ENCODE data around the gene ATP8A2.
A peak's percentile ranks its signal among the peaks of the same experiment; 100 is the strongest.
"Not testable (repeated sequence)": the region's sequence is repeated elsewhere in the genome, so short reads cannot be mapped to it uniquely, and the experiment has no call there.

ATP8A2 gene

DNA sequence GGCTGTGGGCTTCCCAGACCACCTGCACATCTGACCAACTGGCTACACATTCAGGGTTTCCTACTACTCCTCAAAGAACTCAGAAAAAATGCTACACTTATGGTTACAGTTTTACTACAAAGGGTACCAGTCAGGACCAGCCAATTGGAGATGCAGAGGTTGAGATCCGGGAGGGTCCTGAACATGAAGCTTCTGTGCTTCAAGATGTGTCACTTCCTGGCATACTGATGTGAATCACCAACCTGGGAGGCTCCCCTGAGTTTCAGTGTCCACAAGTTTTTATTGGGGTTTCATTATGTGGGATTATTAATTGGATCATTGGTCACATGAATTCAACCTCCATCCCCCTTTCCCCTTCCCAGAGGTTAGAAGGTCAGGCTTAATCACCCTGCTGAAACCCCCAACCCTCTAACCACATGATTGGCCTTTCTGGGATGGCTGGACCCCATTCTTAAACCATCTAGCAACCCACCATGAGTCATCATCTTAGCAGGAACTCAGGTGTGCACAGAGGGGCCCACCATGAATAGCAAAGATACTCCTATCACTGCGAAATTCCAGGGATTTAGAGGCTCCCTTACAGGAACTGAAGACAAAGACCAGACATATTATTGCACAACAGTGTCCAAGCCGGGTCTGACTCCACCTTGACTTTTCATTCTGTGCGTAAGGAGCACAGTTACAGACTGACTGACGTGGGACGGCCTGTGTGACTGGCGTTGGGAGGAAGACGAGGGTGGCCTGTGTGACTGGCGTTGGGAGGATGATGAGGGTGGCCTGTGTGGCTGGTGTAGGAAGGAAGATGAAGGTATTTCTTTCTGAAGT is 90.7 kb downstream of the ATP8A2 start:
- no peak for DNase-seq (ENCODE audit: low spot score)
- no peak for FAIRE-seq

DNA sequence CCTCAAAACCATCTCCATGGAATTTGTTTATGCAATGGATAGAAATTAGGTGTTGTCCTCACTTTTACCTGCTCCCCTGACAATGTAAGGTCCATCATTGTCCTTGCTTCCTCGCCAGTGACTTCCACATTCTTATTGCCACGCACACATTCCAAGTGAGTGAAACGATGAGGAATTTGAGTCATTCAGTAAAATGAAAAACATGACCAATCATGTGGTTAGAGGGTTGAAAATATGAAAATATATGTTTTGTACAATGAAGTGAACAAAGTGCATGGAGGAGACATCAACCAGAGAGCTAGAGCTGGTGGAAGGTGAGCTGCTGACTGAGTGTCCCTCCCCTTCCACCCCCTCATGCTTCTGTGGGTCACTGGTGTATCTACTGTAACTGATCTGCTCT is 91.7 kb downstream of the ATP8A2 start:
- DNase-seq (ENCODE audit: low spot score): no peak
- no peak for FAIRE-seq

DNA sequence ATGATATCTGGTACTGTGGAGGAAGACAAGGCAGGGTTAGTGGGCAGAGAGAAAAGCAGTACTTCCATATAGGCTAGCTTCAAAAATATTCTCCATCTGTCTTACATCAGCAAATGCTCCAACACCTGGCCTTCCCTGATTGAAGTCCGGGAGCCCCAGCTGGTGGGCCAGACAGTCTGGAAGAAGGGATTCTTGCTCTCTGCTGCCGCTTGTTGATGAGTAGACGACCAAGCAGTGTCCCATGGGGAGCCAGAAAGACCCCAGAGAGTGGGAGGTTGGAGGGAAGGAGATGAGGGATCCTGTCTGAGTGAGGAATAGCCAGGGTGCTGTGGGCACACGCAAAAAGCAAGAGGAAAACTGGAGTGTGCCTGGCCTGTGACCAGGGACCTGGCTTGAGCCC is 95.1 kb downstream of the ATP8A2 start:
- FAIRE-seq (no peak), DNase-seq (ENCODE audit: low spot score) (no peak)

DNA sequence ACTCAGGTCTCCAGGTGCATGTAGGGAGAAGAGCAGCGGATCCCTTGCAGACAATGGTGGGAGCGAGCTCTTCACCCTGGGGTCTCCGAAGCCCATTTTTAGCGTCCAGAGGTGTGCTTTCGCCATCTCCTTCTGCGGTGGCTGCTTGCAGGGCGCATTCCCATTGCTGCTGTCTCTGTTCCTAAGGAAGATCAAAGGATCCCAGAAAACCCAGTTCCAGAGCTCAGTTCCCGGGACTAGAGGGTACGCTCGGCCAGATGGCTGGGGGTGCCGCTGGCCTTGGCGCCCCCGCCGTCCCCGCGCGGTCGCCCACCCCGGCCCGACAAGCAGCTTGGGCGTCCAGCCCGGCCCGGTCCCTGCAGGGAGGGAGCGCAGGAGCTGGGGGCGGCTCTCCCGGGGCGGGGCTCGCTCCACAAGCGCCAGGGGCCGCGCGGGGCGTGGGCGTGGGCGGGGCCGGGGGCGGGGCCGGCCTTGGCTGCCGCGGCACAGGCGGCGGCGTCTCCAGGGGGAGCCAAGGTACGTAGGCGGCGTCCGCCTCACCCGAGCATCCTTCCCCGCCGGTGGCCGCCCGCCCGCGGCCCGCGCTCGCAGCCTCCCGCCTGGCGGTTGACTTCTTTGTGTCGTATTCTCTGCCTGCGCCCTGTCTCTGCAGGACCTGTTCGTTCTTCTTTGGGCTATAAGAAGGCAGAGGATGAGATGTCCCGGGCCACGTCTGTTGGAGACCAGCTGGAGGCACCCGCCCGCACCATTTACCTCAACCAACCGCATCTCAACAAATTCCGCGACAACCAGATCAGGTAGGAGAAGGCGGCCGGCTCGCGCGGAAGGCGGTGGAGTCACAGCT is 96.8 kb downstream of the ATP8A2 start:
- DNase-seq (ENCODE audit: low spot score) (peak; percentile 89), FAIRE-seq (no peak)

DNA sequence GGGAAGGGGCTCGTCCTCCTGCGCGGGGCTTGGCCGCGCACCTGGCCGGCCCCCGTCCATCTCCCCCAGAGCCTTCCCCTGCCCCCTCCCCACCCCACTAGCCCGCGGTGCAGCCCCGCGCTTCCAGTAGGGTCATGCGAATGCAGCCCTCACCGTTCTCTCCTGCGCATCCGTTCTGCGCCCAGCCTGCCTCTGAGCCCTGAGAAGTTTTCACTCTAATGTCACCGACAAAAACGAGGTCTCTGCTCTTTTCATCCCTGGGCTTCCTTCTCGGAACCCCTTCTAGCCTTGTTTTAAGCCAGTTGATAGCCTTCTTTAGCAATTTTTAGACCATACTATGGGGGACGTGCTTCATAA is 97.4 kb downstream of the ATP8A2 start:
- DNase-seq (ENCODE audit: low spot score) (no peak), FAIRE-seq (no peak)

DNA sequence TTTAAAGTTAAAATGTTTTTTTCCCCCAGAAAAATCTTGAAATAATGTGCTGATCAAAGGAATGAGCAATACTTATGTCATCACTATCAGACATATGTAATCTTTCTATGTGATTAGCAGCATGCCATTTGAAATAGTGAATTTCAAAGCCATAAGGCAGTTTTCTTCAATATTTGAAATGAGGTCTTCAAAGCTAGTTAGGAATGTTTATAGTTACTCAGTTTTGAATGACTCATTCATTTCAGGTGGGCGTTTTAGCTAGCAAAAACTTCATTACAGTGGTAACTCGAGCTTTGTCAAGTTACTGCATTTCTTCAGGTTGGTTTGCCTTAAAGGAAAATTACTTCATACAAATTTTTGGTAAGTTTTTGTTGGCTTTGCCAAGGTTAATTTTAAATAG is 102.1 kb downstream of the ATP8A2 start:
- no peak for FAIRE-seq
- no peak for DNase-seq (ENCODE audit: low spot score)

DNA sequence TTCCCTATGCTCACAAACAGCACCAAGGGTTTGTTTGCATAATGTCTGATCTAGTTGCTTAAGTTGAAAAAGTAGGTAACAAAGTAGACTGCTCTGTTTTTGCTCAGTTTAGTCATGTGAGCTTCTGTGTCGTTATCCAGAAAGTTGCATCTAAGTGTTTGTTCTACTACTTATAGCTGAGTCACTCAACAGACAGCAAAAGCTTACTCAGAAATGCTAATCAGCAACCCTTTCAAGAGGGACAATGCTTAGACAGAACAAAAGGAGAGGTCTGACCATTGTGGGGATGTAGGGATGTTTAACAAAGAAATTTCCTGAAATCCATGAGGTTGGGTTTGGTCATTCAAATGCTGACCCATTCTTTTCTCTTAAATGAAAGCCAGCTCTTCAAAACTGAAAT is 106.4 kb downstream of the ATP8A2 start:
- FAIRE-seq (no peak), DNase-seq (ENCODE audit: low spot score) (no peak)

DNA sequence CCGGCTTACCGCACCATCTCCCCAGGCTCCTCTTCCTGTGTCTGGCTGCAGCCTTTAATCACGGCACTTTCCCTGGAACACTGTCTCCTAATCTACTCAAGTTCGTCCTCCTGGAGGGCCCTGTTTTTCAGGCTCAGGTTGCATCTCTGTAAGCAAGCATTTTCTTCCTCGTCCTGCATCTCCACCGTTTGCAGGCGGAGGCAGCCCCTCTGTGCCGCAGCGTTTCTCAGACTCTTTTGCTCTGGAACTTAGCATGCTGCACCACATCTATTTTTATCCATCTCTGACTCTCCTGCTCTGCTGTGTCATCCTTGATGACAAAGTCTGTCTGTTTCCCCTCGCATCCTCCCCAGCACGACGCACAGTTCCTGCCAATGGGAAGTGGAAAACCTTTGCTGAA is 117.5 kb downstream of the ATP8A2 start:
- no peak for FAIRE-seq
- DNase-seq (ENCODE audit: low spot score): no peak

DNA sequence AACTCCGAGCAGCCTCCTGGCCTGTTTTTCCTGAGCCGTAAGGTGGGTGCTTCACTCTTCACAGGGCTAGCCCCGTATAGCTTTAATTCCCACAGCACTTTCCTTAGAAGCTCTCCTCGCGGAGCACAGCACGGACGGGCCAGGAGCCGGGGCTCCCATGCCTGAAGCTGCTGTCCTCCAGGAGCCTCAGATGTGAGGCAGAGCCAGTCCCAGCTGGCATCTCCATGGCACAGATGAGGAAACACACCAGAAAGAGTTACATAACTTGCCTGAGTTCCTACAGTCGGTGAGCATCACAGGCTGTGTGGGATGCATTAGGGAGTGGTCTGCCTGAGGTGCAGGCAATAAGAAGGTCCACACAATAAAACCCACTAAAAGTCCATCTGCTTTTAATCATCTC is 118.5 kb downstream of the ATP8A2 start:
- FAIRE-seq (no peak), DNase-seq (ENCODE audit: low spot score) (no peak)

DNA sequence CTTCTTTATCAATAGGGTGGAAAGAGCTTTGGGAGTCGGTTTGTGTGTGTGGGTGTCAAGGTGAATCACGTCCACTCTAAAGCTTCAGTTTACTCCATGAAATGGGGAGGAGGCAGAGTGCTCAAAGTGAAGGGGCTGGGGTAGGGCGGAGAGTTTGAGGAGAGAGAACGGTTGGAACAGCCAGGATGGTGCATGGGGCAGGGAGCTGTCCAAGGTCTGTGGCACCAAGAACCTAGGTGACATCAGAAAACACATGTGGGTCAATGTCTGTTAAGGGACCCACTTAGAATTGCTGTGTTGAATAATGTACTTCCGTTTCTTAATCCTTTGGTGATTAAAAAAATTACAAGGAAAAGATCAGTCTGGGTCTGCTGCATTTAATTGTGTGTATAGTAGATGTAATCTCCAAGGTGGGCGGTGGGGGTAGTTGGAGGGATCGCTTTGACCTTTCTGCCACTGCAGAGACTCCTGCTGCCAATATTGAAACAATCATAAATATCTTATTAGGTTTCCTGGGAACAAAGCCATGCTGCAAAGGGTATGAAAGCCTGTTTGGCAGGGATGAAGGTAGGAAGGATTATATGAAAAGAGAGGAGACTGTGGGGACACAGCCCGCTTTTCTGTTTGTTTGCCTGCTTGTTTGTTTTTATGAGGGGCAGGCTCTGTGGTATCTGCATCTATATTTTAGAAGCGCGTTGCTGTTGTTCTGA is 122.3 kb downstream of the ATP8A2 start:
- no peak for FAIRE-seq
- DNase-seq (ENCODE audit: low spot score): no peak

DNA sequence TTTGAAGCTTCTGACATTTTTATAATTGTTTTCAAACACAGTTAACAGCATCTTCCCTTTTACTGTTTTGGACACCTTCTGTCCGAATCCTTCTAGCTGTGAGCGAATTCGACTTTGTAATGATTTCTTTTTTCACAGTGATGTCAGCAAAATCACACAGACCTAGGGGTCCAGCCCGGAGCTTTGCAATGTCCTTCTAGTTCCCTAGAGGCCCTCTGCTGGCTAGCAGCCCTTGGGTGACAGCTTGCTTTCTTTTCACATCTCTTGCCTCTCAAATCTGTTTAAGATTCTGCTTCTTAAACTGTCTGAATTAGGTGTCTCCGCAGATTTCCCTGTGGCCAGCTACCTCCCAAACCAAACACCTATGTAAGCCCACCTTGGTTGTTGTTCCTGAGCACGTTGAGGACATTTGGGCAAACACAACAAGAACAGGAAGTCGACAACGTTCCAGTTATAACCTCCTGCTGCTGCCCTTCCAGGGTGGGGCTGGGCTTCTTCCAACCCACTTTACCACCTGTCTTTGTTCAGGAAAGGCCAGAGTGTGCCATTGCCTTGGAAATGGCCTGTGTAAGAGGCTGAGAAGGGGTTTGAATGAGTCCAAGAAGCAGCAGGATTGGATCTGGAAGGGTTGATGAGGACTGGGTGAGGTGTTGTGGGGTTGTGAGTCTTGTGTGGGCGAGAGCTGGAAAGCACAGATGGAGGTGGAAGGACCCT is 123.1 kb downstream of the ATP8A2 start:
- FAIRE-seq (no peak), DNase-seq (ENCODE audit: low spot score) (no peak)

DNA sequence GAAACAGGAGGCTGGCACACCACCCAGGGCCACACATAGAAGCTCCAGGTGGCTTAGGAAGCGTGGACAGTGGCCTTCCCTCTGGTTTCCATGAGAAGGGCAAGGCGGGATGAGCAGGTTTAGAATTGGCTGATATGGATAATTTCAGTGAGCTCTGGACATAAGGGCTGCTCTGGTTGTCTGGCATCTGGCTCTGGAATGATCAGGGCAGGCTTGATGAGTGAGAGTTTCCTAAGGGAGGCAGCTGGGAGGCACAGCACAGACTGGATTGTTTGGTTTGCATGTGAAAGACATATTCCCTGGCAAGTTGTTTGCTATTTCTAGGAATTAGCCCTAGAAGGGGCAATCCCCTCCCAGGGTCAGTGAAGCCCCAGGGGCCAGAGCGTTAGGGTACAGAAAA is 129.5 kb downstream of the ATP8A2 start:
- no peak for FAIRE-seq
- DNase-seq (ENCODE audit: low spot score): no peak

DNA sequence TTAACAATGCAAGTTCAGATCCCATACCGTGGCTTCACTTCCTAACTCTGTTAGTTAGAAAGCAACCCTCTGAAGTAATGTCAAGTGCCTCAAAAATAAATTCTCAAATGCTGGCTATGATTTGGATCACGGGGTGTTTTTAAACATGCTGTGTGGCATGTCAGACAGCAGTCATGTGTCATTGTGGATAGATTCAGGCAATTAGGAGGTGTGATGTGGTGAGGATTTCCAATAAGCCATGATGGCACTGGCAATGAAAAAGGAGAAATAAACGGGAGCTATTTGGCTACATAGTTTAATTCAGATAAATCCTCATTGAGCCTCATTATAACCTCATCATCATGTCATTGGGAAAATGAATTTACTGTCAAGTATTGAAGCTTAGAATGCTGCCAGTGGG is 130.3 kb downstream of the ATP8A2 start:
- no peak for FAIRE-seq

DNA sequence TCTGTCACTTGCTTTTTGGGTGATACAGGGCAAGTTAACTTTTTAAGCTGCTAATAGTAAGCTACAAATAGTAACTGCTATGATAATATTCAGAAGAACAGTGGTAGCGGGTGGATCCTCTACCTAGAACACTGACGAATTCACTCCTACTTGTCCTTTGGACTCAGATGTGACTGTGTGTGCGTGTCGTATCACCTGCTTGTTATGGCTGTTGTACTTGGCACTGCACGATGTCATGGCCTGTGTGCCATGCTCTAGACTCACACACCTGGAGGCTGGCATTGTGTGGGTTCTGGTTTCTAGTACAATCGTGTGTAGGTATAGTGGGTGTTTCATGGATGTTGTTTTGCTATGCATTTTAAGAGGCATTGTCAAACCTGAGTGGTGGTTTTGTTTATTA is 130.8 kb downstream of the ATP8A2 start:
- DNase-seq (ENCODE audit: low spot score) (no peak), FAIRE-seq (no peak)

More for the DNA sequence above, 130.3 kb downstream of the ATP8A2 start:
- DNase-seq (ENCODE audit: low spot score): no peak

DNA sequence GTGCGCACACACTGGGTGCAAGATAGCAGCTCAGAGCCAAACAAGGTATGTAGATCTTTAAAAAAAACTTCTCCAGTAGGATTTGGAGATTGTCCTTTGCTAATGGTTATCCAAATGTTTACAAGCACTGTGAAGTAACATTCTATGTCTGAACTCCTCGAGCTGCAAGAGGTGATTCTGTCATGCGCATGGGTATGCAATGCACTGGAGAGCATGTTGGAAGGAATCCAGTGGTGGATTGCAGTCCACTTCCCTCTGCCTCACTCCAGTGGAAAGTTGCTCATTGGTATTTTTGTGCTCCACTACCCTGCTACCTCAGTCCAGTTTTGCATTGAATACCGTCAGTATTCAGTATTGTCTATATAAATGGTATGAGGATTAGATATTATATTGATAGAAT is 132.1 kb downstream of the ATP8A2 start:
- DNase-seq (ENCODE audit: low spot score) (no peak), FAIRE-seq (no peak)

DNA sequence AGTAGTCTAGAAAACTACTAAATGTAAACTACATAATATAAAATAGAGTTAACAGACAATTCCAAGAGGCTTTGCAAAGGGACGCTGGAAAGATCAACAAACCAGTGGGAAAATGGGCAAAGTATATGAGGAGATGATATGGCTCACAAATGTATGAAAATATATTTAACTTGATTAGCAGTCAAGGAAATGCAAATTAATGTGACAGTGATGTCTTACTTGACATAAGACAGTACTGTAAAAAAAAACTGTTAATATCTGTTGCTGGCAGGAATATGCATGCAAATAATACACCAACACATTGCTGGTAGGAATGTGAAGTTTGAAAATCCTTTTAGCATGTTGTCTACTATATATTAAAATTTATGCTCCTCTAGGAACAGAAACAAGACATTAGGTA is 136.1 kb downstream of the ATP8A2 start:
- FAIRE-seq (no peak), DNase-seq (ENCODE audit: low spot score) (no peak)

DNA sequence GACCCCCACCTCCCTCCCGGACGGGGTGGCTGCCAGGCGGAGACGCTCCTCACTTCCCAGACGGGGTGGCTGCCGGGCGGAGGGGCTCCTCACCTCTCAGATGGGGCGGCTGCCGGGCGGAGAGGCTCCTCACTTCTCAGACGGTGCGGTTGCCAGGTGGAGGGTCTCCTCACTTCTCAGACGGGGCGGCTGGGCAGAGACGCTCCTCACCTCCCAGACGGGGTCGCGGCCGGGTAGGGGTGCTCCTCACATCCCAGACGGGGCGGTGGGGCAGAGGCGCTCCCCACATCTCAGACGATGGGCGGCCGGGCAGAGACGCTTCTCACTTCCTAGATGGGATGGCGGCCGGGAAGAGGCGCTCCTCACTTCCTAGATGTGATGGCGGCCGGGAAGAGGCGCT is 141.3 kb downstream of the ATP8A2 start:
- not testable (repeated sequence) for FAIRE-seq; DNase-seq (ENCODE audit: low spot score)

DNA sequence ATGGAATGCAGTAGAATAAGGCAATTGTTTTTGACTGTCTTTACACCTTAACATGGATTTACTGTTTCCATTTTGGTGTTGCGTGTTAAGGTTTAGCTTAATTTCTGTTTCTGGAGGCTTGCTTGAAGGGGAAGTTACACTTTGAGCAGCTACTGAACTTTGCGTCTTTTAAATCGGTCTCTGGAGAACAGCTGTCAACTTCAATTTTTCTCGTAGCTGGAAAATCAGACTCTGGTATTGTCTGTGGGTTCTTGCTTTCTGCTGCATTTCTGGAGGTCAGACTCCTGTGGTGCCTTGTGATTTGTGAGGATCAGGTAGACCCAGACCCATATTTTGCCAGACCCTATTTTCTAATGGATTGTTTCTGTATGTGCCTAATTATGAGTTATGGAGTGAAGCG is 146.7 kb downstream of the ATP8A2 start:
- DNase-seq (ENCODE audit: low spot score) (no peak), FAIRE-seq (no peak)

DNA sequence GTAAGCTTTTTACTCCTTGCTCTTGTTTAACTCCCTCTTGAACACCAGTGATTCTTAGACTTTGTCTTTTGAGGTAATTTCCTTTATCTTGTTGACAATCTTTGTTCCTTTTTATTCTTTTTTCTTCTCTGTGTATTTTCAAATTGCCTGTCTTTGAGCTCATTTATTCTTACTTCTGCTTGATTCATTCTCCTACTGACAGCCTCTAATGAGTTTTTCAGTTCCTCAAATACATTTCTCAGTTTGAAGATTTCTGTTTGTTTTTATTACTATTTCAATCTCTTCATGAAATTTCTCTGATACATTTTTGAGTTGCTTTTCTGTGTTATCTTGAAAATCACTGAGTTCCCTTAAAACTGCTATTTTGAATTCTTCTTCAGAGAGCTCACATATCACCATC is 154.1 kb downstream of the ATP8A2 start:
- FAIRE-seq (no peak), DNase-seq (ENCODE audit: low spot score) (no peak)

DNA sequence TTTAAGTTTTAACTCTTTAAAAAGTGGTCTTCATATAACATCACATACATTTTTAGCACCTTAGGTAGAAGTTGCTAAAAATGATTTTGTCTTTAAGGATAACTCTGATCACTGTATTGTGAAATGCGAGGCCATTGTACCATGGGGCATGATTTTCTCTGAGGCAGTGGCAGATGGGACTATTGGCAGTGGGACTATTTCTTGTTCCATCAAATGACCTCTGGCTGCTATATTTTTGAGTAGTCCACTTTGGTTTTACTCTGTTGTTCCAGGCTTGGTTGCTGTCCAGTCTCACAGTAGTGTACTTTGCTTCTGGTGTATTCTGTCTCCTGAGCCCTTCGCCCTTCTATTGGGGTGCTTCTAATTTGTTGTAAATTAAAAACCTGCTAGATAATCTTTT is 156.5 kb downstream of the ATP8A2 start:
- FAIRE-seq (no peak), DNase-seq (ENCODE audit: low spot score) (no peak)

DNA sequence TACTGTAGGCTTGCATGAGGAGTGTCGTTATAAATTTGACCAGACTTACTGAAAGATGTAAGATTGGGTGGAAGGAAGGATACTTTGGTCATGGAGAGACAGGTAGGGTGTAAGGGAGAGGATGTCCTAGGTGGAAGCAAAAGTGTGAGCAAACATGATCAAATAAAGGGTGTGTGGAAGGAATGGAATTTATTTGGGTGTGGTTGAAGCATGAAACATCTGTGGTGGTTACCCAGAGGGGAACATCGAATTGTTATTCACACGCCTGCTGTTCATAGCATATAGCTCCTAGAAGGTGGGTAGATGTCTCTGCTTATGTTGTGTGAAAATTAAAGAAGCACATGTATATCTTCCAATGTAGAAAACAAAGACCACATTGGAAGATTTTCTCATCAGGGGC is 157.7 kb downstream of the ATP8A2 start:
- FAIRE-seq: no peak
- no peak for DNase-seq (ENCODE audit: low spot score)

DNA sequence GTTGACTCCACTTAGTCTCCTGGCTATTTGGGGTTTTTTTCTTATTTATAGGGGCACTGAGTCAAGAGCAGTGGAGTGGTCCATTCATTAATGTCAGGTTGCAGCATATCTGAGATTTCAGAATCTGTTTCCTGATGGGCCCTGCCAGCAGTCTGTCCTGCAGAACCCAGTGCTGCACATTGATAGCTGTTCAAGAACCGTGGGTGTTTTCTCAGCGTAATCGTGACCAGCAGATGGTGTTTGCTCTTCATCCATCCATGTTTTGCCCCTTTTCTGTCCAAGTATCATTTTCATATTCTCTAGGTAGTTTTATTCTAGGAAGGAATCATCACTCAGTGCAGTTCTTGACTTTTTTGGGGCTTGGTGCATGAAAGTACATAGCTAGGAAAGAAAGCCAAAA is 166.5 kb downstream of the ATP8A2 start:
- no peak for DNase-seq (ENCODE audit: low spot score)
- FAIRE-seq: no peak
